Spleen (tissue), 7 donors: ENCODE measurements around the gene ADD2.

ENCODE experiments used
- CTCF ChIP-seq, 11 experiments: fragments of 200-600 bp in 7 of 11; fragments of 450-650 bp in 4 of 11; sonication (generic) in 4 of 11; IDR thresholded peaks in 8 of 11; conservative IDR thresholded peaks in 3 of 11; 1 replicate in 7 of 11; 2 replicates in 4 of 11; pipeline versions ENCODE4 v1.4.0 to v1.8.0; 2016 to 2021; ENCODE audit warnings: antibody characterized with exemption in 11 of 11, inconsistent platforms in 4 of 11, mild to moderate bottlenecking in 1 of 11
- POLR2A ChIP-seq, 3 donors: fragments of 450-650 bp; IDR thresholded peaks; one replicate each; pipeline ENCODE4 v1.5.1; 2017; ENCODE audit warnings: antibody characterized with exemption in 3 of 3, mild to moderate bottlenecking in 1 of 3
- donor health status: DM: no; HTN: no; CAD: no; lungs with moderate emphysema.
- donor health status: DM: no; HTN: no; CAD: no.
- donor health status: DM: no; HTN: no; CAD: no.

- TF ChIP-seq CTCF (IDR thresholded peaks at IDR 0.05 in 8 of 11, conservative IDR thresholded peaks at IDR 0.05 in 3 of 11) (no peak), POLR2A (IDR thresholded peaks at IDR 0.05) (no peak)
These were observed 159.6 kb downstream of the ADD2 start for GRCh38 chr2:70608373-70608772.
